Hypothalamus (tissue), 51 donors: ENCODE results near the gene KCNJ10.

Experiments
- DNase-seq, 51 donors: peaks; one replicate each; lab custom pipeline; 2025; lab: John Stamatoyannopoulos, UW

KCNJ10 gene

GRCh38 chr1:160032165-160032820 lies 37.7 kb downstream of the KCNJ10 start:
- DNase-seq, result peak in 1 of 51 donors; percentile 20

DNA sequence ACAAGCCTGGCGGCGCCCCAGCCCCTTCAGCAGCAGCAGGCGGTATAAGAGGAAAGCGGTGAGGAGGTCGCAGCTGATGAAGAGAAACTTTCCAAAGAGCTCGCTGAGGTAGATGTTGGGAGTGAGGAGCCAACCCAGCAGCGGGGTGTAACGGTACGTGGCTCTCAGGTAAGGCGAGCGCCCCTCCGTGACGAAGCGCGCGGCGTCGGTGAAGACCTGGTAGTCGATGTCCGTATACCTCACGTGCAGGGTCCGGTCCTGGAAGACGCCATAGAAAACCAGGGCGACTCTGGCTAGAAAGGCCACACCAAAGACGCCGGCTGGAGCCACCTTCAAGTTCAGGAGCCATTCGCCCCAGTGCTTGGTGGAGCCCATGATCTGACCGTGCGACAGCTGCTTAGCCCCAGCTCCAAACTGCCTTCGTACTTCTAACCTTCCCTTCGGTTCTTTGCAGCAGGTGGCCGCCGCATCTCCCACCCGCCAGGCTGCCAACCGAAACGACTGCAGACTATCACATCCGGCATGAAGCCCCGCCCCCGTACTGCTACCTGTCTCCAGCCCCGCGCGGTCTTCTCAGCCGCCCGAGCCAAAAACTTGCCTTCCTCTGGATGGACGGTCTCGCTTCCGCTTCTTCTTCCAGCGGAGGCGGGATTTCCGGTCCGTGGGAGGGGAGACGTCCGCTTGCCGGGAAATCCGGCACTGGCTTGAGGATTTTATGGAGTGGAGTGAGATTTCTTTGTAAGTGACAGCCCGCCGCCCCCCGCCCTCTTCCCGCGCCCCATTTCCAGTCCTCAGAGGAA lies 38.4 kb downstream of the KCNJ10 start, which contains the start of gene PIGM:
Gene PIGM, minus strand, starts transcription at position 626 of the 800 bp plus-strand sequence. Its CDS starts 251 bp downstream, at position 375.
- DNase-seq, result peak; percentile 27 to 94 (median 86)

DNA sequence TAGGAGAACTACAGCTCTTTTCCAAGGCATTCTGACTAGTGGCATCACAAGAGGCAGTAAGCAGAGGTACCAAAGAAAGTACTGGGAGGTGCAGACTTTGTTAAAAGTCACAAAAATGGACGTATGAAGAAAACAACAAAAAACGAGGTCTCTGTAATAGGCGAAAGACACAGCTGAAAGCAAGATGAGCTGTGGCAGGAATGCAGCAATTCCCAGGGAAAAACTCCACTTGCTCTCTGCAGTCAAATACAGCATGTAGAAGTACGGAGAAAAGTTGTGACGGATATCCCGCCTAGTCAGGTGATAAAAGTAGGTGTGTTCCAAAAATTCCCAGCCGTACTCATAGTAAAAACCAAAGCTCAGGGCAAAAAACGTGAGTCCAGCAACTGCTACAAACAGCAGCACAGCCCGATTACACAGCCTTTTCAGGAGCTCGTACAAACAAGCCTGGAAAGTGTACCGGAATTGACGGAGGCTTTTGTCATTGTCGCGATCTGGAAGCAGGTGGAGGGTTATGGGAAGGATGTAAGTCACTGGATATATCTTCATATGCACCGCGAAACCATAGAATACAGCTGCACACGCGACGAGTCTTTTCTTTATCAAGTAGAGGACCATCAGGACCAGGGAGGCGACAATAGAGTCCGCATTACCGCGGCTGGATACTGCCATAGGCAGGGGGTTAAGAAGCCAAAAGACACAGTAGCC lies 39.1 kb downstream of the KCNJ10 start:
- DNase-seq, result peak in 2 of 51 donors; percentile 42 to 55

DNA sequence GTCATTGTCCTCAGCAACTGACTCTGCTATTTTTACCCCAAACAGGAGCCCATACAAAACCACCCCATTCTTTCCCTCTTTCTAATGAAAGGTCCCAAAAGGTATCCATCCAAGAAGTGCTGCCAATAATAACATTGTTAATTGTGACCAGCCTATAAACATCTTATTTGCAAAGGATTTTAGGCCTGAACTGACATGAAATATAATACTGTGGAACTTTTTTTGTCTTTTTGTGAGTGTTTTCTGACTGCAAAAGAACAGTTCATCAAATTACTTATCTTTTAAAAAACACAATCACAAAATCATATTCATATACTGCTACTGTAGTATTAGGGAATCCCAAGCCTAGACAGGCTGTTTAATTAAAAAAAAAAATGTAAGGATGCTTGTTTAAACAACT lies 41.5 kb downstream of the KCNJ10 start:
- DNase-seq, result no peak

DNA sequence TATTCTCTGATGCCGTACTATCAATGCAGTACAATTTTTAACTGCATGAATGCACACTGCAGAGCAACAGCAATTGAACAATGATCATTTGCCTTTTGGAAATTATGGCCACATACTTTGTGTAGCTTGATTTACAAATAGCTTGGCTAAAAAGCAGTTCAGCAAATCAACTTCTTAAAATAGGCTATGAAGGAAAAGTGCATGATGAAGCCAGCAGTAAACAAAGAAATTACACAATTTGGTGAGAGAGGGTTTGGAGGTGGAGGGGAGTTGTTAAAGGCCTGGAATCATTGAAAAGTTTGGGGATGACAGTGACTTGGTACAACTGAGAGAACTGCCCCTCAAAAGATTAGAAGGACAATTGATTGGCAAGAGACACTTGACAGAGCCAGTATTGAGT lies 44.6 kb downstream of the KCNJ10 start:
- DNase-seq, result no peak

GRCh38 chr1:160024195-160024905 lies 45.6 kb downstream of the KCNJ10 start:
- DNase-seq, result peak in 5 of 51 donors; percentile 13 to 35 (median 16)

- no peak for DNase-seq
Measured at GRCh38 chr1:160022330-160023310, 47.3 kb downstream of the KCNJ10 start.

DNA sequence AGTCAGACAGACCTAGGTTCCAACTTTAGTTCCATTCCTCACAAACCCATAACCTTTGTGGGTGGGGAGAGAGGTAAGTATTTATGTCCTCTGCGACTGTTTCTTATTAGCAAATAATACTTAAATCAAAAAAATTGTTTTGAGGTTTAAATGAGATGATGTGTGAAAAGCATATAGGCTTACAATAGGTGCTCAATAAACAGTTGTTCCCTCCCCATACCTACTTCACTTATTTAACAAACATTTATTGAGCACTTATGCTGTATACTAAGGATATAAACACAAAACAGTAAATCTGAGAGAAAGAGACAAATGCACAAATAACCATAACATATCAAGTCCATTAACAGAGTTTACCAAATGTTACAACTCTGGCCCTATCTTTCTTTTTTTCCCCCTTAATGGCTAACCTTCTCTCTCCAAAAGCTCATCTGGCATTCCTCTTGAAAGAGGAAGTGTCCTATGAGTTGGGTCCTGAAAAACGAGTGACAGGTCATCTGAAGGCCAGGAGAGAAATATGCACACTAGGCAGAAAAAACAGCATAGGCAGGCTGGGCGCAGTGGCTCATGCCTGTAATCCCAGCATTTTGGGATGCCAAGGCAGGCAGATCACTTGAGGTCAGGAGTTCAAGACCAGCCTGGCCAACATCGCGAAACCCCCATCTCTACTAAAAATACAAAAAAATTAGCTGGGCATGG lies 48.4 kb downstream of the KCNJ10 start:
- DNase-seq, result no peak

DNA sequence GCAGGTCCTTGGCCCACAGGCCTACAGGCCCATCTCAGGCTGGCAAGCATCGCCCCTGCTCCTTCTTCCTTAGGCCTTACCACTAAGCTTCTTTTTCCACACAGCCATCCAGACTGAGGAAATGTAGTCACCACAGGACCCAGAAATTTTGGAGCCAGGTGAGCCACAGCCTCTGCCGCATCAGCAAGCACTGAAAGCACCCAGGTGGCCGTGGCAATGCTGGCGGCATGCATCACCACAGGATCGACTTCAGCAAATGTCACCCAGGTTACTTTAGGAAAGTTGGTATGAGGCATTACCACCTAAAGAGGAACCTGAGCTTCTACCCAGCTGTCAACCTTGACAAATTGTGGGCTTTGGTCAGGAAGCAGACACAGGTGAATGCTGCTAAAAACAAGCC lies 49.8 kb downstream of the KCNJ10 start:
- DNase-seq, result no peak

DNA sequence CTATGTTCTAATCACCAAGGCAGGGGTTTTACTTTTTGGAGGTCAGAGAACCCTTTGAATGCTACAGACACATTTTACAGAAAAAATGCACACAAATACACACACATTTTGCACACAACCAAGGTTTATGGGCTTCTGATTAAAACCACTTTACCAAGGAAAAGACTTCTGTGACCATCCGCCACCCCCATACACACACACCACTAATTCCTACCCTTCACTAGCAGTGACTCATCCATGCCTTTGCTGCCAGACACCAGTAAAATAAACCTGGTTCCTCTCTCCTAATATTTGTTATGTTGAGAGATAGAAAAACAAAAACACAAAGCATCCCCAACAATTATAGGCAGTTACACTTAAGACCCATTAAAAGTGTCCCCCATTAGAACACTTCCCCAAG lies 51.1 kb downstream of the KCNJ10 start:
- no peak for DNase-seq

DNA sequence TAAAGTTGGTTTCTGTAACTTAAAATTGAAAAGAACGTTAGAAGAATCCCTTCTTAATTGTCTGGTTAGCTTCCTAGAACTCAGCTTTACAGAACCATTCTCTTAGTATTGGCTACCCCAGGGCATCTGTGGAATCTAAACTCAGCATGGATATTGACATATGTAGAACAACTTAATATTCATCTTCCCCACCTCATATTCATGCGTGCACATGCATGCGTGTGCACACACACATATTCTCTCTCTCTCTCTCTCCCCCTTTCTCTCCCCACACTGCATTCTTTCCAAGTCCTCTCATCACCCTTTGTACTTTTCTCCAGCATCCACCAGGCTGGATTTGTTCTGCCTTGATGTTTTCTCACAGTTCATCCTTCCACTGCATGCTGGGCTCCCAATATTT lies 51.6 kb downstream of the KCNJ10 start:
- DNase-seq, result no peak

DNA sequence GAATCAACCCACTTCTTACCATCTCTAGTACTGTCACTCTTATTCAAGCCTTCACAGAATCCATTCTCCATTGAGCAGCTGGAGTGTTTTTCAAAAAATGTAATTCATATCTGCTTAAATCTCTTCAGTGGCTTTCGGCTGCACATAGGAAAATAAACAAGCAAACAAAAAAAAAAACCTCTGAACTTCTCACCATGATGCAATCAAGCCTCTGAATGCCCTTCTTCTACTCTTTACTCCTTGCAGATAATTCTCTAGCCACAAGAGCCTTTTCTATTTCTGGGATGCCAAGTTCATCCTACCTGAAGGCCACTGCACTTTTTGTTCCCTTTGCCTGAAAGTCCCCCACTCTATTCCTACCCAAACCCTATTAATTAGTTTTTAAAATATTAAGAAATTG lies 52.4 kb downstream of the KCNJ10 start:
- no peak for DNase-seq

DNA sequence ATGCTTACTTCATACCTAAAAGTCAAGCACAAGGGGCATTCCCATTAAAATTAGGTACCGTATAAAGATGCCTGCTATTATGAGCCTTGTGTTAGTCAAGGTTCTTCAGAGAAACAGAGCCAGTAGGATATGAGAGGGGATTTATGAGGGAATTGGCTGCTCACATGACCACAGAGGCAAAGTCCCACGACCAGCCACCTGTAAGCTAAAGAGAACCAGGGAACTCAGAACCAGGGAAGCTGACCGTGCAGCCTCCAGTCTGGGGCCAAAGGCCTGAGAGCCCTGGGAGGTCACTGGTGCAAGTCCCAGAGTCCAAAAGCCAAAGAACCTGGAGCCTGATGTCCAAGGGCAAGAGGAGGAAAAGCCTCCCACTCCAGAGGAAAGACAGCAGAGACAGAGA lies 58.2 kb downstream of the KCNJ10 start:
- no peak for DNase-seq

DNA sequence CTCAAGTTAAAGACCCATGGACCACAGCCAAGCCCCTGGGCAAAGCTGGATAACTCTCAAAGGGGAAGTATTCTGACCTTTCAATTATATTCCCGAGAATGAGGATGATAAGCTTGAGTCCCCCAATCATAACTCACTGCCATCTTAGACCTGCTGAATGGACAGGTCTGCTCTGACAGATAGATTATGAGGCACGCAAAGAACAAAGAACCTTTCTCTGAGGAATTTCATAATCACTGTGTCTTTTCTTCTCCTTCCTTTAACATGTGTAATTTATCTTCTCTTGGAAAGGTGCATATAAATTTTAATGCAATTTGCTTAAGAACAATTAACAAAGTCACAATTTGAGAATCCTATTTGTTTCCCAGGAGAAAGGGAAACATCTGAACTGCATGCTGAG lies 60.2 kb downstream of the KCNJ10 start:
- DNase-seq, result no peak

DNA sequence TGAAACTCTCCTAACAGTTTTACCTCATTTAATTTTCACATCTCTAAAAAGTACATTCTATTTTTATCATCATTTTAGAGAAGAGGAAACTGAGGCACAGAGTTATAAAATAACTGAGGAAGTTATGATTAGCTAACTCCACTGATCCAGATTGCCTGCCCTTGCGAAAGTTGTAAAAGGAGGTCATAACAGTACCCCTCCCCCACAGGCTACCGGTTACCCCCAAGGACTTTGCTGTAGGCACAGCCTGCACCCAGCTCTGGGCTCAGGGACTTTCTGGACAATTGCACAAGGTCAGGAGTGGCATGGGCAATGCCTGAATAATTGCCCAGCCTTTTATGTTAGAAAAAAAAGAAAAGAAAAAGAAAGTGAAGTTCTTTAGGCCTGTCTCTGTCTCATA lies 60.9 kb downstream of the KCNJ10 start:
- no peak for DNase-seq

- DNase-seq, result peak in 1 of 51 donors; percentile 25
Measured at GRCh38 chr1:160007577-160008200, 62.3 kb downstream of the KCNJ10 start.

GRCh38 chr1:160006312-160006940 lies 63.5 kb downstream of the KCNJ10 start:
- peak in 8 of 51 donors; percentile 0 to 38 (median 11) for DNase-seq

GRCh38 chr1:160005070-160005469 lies 64.9 kb downstream of the KCNJ10 start:
- DNase-seq, result no peak
